ENCODE measurements around the gene TRIM25. TPM values are rescaled to one million over a fixed set of nuclear protein-coding genes. Genes with fewer than 3 reads are reported as not detected.

Gene TRIM25
- total RNA-seq, 4 donors from 2014 or later = 17.4 to 80.0 (median 35.0) TPM

- intact Hi-C loops (cut with DNase I; ENCODE audit: low total_unique reads) = no loop called here
- H3K4me1 ChIP-seq = no peaks in the 10 kb centered on the region
- DNase-seq = no peak
Measured at GRCh38 chr17:56914581-56915273, 878 bp upstream of the TRIM25 start.

GRCh38 chr17:56913353-56913866 is 439 bp downstream of the TRIM25 start:
- peak overlapping the region; percentile 89 for H3K4me3 ChIP-seq
- H3K4me1 ChIP-seq = no peaks in the 10 kb centered on the region
- H3K36me3 ChIP-seq = no peaks in the 10 kb centered on the region
- no peaks in the 10 kb centered on the region for H3K27me3 ChIP-seq
- intact Hi-C loops (cut with DNase I; ENCODE audit: low total_unique reads) = no loop called here
- no peak for TF ChIP-seq CTCF (IDR thresholded peaks at IDR 0.05)
- no peak for TF ChIP-seq POLR2A (IDR thresholded peaks at IDR 0.05)
- DNase-seq = peak in 1 of 2 donors; percentile 31
- peaks cover 0 to 3% of the 10 kb centered on the region in 2 donors for H3K9me3 ChIP-seq
- H3K27ac ChIP-seq = peak overlapping the region; percentile 89 to 90

More at GRCh38 chr17:56914581-56915273, 878 bp upstream of the TRIM25 start:
- Histone ChIP-seq H3K36me3 (no peaks in the 10 kb centered on the region), H3K27ac (peak overlapping the region; percentile 89 to 90), H3K9me3 (peaks cover 0 to 3% of the 10 kb centered on the region in 2 donors), H3K27me3 (no peaks in the 10 kb centered on the region), H3K4me3 (peak overlapping the region; percentile 89)
- TF ChIP-seq CTCF (IDR thresholded peaks at IDR 0.05) (no peak), POLR2A (IDR thresholded peaks at IDR 0.05) (no peak)

DNA sequence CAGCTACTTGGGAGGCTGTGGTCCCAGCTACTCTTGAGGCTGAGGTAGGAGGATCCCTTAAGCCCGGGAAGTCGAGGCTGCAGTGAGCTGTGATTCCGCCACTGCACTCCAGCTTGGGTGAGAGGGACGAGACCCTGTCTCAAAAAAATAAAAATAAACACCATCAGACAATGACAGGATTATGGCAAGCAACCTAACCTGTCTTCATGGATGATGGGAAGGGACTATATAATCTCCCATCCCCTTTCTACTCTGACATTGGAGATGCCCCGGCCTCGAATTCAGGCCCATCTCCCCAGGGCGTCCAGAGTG is 893 bp downstream of the TRIM25 start:
- peak overlapping the region; percentile 89 to 90 for H3K27ac ChIP-seq
- intact Hi-C loops (cut with DNase I; ENCODE audit: low total_unique reads) = no loop called here
- no peaks in the 10 kb centered on the region for H3K27me3 ChIP-seq

GRCh38 chr17:56912105-56912999 is 1.5 kb downstream of the TRIM25 start:
- Histone ChIP-seq H3K4me1 (no peaks in the 10 kb centered on the region), H3K4me3 (peak overlapping the region; percentile 89), H3K27ac (peak overlapping the region; percentile 89 to 90), H3K36me3 (no peaks in the 10 kb centered on the region), H3K9me3 (no peaks in the 10 kb centered on the region), H3K27me3 (no peaks in the 10 kb centered on the region)
- no peak for TF ChIP-seq CTCF (IDR thresholded peaks at IDR 0.05)
- no peak for TF ChIP-seq POLR2A (IDR thresholded peaks at IDR 0.05)
- peak; percentile 51 to 68 for DNase-seq
- intact Hi-C loops (cut with DNase I; ENCODE audit: low total_unique reads) = no loop called here

More for the DNA sequence above, 893 bp downstream of the TRIM25 start:
- peak overlapping the region; percentile 89 for H3K4me3 ChIP-seq
- TF ChIP-seq CTCF (IDR thresholded peaks at IDR 0.05) = no peak
- TF ChIP-seq POLR2A (IDR thresholded peaks at IDR 0.05) = no peak
- no peaks in the 10 kb centered on the region for H3K4me1 ChIP-seq
- no peak for DNase-seq
- H3K36me3 ChIP-seq = no peaks in the 10 kb centered on the region
- H3K9me3 ChIP-seq = peaks cover 0 to 3% of the 10 kb centered on the region in 2 donors
